ENCODE data around the gene BTBD10.
"Not testable (repeated sequence)": the region's sequence is repeated elsewhere in the genome, so short reads cannot be mapped to it uniquely, and the experiment has no call there.

Gene BTBD10

GRCh38 chr11:13438291-13438690 is 24.7 kb downstream of the BTBD10 start:
- DNase-seq: no peak

- not testable (repeated sequence) for DNase-seq
Observed at GRCh38 chr11:13436836-13437235, 26.2 kb downstream of the BTBD10 start.

GRCh38 chr11:13434247-13435205 is 28.5 kb downstream of the BTBD10 start:
- no peak for DNase-seq

- no peak for DNase-seq
Observed at GRCh38 chr11:13433437-13433836, 29.6 kb downstream of the BTBD10 start.

GRCh38 chr11:13429836-13430235 is 33.2 kb downstream of the BTBD10 start:
- no peak for DNase-seq

GRCh38 chr11:13429288-13429687 is 33.7 kb downstream of the BTBD10 start:
- DNase-seq: no peak

GRCh38 chr11:13427440-13427839 is 35.6 kb downstream of the BTBD10 start:
- no peak for DNase-seq

GRCh38 chr11:13423372-13423771 is 39.6 kb downstream of the BTBD10 start:
- no peak for DNase-seq

GRCh38 chr11:13421561-13421960 is 41.5 kb downstream of the BTBD10 start:
- no peak for DNase-seq

GRCh38 chr11:13415201-13415600 is 47.8 kb downstream of the BTBD10 start:
- DNase-seq: no peak

- no peak for DNase-seq
Observed at GRCh38 chr11:13405220-13405619, 57.8 kb downstream of the BTBD10 start.

- DNase-seq: not testable (repeated sequence)
Observed at GRCh38 chr11:13398335-13398734, 64.7 kb downstream of the BTBD10 start.

GRCh38 chr11:13391217-13391616 is 71.8 kb downstream of the BTBD10 start:
- DNase-seq: no peak

GRCh38 chr11:13388741-13389140 is 74.3 kb downstream of the BTBD10 start:
- no peak for DNase-seq

- no peak for DNase-seq
Observed at GRCh38 chr11:13386567-13386966, 76.5 kb downstream of the BTBD10 start.

- DNase-seq: peak; percentile 8
Observed at GRCh38 chr11:13384908-13385640, 77.9 kb downstream of the BTBD10 start.

- no peak for DNase-seq
Observed at GRCh38 chr11:13382751-13383150, 80.3 kb downstream of the BTBD10 start.

- no peak for DNase-seq
Observed at GRCh38 chr11:13380731-13381130, 82.3 kb downstream of the BTBD10 start.

GRCh38 chr11:13378316-13378715 is 84.7 kb downstream of the BTBD10 start:
- no peak for DNase-seq

- DNase-seq: no peak
Observed at GRCh38 chr11:13376838-13377237, 86.2 kb downstream of the BTBD10 start.

- DNase-seq: no peak
Observed at GRCh38 chr11:13376402-13376801, 86.6 kb downstream of the BTBD10 start.

GRCh38 chr11:13375798-13376197 is 87.2 kb downstream of the BTBD10 start:
- DNase-seq: no peak

GRCh38 chr11:13373216-13373615 is 89.8 kb downstream of the BTBD10 start:
- no peak for DNase-seq

- DNase-seq: no peak
Observed at GRCh38 chr11:13368041-13368446, 95.0 kb downstream of the BTBD10 start.

Measured in activated gamma-delta T cell treated with Interleukin-2 at 50 U/mL for 16 hours (primary cell).